DND-41 (cell line): Measurements from ENCODE around the gene ABCB11.

ENCODE experiments used
- EZH2 ChIP-seq: IDR thresholded peaks from 3 replicates; pipeline ENCODE4 v1.6.1; 2012; ENCODE audit warnings: borderline replicate concordance, low read depth, mild to moderate bottlenecking, moderate library complexity, low read length, inconsistent platforms; ENCODE audit not compliant: severe bottlenecking
- TF ChIP-seq, protein P1 (sequence below): IDR thresholded peaks from 2 replicates; pipeline ENCODE4 v1.5.1; 2012; ENCODE audit warnings: borderline replicate concordance, low read length, moderate library complexity, mild to moderate bottlenecking; ENCODE audit not compliant: poor library complexity, severe bottlenecking; ENCODE audit errors: extremely low read depth

DNA sequence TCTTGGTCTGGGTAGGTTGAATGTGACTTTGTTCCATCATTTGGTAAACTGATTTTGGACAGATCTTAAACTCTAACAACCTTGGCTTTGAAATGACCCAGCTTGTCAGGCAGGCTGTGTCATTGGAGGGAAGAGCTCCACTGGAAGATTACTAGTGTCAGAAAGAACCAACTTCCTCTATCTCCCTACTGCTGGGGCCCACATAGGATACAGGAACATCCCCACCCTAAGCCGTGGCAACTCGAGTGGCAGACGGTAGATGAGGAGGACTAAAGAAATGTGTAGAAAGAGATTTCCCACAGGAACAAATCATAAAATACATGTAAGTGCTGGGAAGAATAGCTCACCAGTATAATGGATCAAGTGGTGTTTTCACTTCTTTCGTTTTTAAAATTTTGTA, 134.3 kb downstream of the ABCB11 start:
- TF ChIP-seq, protein P1, sequence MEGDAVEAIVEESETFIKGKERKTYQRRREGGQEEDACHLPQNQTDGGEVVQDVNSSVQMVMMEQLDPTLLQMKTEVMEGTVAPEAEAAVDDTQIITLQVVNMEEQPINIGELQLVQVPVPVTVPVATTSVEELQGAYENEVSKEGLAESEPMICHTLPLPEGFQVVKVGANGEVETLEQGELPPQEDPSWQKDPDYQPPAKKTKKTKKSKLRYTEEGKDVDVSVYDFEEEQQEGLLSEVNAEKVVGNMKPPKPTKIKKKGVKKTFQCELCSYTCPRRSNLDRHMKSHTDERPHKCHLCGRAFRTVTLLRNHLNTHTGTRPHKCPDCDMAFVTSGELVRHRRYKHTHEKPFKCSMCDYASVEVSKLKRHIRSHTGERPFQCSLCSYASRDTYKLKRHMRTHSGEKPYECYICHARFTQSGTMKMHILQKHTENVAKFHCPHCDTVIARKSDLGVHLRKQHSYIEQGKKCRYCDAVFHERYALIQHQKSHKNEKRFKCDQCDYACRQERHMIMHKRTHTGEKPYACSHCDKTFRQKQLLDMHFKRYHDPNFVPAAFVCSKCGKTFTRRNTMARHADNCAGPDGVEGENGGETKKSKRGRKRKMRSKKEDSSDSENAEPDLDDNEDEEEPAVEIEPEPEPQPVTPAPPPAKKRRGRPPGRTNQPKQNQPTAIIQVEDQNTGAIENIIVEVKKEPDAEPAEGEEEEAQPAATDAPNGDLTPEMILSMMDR: no peak
- no peak for TF ChIP-seq EZH2
